NCI-H128 (cell line): Measurements from ENCODE around the gene SPDYE16.
"Not testable (repeated sequence)": the region's sequence is repeated elsewhere in the genome, so short reads cannot be mapped to it uniquely, and the experiment has no call there.

Source experiments
- DNase-seq: peaks from one replicate; lab custom pipeline; 2025; ENCODE audit not compliant: unreplicated experiment; lab: John Stamatoyannopoulos, UW

SPDYE16 gene

DNA sequence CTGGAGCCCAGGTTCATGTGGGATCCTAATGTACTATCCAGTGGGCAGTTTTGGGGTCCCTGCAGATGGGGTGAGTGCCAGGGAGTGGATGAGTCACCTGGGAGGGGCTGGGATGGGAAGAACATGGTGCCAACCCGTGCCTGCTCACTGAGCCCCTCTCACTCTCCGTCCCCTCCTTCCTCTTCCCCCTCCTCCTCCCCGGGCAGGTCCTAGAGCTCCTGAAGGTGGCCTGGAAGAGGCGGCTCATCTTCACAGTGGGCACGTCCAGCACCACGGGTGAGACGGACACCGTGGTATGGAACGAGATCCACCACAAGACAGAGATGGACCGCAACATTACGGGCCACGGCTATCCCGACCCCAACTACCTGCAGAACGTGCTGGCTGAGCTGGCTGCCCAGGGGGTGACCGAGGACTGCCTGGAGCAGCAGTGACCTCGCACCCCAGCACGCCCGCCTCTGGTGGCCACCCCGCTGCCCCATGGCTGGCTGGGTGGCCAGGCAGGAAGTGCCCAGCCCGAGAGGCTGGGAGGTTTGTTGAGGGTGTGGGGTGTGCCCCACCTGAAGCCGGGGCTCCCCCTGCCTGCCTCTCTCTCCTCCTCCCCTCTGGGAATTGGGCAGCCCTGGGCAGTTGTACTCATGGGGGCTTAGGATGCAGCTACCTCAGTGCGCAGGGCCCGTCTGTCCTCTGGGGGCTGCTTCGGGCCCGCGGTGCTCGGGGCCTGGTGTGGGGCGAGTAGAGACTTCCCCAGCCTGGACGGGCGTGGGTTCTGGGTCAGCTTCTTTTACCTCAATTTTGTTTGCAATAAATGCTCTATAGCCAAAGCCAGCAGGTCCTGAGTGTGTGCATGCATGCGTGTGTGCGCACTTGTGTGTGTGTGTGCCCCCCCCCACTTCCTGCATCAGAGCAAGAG, 37.7 kb downstream of the SPDYE16 start:
- no peak for DNase-seq

GRCh38 chr7:76504351-76505167, 38.5 kb downstream of the SPDYE16 start:
- not testable (repeated sequence) for DNase-seq

DNA sequence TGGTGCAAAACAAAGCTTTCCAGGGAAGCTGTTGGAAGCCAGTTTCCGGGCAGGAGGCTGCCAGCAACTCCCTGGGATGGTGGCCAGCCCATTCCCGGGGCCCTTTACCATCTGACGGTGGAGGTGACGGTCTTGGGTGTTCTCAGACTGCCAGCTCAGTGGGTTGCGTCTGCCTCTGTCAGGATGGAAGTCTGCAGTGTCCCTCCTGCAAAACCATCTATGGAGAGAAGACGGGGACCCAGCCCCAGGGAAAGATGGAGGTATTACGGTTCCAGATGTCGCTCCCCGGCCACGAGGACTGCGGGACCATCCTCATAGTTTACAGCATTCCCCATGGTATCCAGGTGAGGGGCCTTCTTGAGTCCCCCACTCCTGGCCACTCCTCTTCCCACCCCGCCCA, 39.9 kb downstream of the SPDYE16 start:
- DNase-seq, result not testable (repeated sequence)

GRCh38 chr7:76502836-76503235, 40.3 kb downstream of the SPDYE16 start:
- DNase-seq, result not testable (repeated sequence)

DNA sequence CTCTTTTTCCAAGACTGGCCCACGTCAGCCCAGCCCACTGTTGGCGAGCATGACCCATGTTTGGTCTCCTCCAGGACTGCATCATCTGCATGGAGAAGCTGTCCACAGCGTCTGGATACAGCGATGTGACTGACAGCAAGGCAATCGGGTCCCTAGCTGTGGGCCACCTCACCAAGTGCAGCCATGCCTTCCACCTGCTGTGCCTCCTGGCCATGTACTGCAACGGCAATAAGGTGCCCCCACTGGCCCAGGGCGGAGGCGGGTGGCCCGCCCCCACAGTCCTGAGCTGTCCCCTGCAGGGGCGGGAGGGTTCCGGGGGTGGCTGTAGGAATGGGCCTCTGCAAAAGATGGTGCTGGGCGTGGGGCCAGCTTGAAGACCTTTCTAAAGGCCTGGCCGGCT, 40.9 kb downstream of the SPDYE16 start:
- DNase-seq, result not testable (repeated sequence)

DNA sequence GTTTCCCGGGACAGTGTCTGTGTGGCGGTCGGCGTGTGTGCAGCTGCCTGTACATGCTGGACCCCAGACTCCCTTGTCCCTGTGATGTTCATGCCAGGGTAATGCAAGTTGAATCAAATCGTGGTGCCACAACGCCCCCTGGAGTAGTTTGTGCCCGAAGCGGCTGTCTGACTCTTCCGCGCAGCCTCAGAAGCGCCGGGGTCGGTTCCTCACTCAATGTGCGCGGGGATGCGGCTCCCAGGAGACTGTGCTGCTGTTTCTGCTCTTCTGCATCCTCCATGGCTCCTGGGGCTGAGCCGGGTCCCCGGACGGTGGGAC, 43.2 kb downstream of the SPDYE16 start:
- DNase-seq, result not testable (repeated sequence)

DNA sequence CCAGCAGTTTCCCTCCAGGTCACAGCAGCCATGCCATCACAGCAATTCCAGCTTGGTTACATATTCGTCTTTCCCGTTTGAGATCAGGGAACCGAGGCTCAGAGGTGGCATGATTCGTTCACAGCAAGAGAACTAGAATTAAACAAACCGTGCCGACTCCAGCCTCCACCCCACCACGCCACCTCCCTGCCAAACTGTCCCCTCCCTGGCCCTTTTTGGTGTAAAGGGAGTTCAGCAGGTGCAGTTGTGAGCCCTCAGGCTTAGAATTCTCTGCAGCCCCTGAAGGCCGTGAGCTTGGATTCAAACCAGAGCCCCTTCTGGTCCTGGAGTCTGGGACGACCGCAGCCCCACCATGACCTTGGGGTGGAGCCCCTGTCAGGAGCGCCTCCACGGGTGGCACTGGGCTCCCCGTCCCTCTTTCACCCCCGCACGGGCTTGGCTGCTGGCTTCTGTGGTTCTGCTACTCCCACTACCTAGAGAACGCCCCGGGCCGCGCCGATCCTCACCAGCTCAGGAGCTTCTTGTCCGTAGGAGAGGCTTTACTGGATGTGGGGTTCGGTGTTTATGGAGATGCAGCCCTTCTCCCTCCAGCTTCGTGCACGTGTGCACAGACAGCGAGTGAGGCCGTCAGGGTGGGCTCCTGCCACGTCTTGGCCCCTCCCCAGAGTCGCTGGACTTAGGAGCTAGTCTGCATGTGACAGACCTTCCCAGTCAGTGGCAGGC, 43.7 kb downstream of the SPDYE16 start:
- DNase-seq, result not testable (repeated sequence)

GRCh38 chr7:76498583-76499200, 44.4 kb downstream of the SPDYE16 start:
- not testable (repeated sequence) for DNase-seq

DNA sequence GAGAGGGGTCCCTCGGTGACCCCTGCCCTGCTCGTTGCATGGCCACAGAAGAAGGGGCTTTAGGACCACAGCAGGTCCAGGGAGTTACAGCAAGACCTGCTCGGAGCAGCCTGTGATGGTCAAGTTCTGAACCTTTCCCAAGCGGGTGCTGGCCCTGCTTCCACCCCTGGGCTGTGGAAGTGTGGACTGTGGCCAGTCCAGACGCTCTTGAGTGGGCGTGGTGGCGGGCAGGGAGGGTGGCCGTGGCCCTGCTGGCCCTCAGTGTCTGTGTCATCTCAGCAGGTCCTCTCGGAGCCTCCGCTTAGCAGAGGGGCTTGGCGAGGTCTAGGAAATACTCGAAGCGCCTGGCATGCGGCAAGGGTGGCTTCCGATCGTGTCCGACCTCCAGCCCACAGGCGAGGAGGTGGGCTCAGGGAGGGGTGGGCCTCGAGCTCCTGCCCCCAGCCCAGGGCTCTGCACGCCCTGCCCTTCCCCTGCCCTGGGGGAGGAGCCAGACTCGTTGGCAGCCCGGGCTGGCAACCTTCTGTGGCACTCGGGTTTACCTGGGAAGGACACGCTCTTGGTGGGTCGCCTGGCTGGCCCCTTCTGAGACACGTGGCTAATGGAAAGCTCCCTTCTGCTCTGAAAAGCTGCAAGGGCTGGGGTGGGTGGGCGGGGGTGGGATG, 45.0 kb downstream of the SPDYE16 start:
- DNase-seq, result not testable (repeated sequence)

- not testable (repeated sequence) for DNase-seq
Observed at GRCh38 chr7:76495717-76496116, 47.4 kb downstream of the SPDYE16 start.

DNA sequence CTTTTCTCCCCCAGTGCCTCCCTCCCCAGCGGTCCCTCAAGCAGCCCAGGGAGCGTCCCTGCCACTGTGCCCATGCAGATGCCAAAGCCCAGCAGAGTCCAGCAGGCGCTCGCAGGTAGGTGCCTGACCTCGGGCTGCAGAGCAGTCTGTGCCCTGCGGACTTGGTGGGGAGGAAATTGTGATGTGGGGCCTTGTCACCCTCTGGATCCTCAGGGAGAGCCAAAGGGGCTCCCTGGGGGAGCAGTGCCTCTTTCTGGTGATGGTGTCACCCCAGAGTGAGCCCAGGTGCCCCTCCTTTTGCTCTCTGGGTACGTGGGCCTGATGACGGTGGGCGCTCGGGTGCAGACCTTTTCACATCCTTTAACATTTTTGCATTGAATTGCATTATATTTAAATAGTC, 51.0 kb downstream of the SPDYE16 start:
- not testable (repeated sequence) for DNase-seq

DNA sequence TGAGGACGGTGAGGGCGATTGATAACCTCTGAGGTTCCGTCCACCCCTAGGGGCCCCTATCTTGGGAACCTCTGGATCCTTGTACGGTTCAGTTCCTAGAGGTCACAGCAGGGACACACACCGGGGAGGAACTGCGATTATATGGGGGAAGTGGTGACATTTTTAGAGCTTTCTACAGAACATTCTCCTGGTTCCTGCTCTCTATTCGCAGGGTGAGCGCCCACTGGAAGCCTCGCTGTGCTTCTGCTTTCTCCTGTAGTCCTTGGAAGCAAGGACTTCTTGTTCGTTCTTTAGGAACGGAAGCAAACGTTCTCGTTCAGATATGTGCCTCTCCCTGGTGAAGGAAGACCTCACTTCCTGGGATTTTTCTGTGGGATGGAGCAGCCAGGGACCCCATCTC, 55.1 kb downstream of the SPDYE16 start:
- DNase-seq, result not testable (repeated sequence)

DNA sequence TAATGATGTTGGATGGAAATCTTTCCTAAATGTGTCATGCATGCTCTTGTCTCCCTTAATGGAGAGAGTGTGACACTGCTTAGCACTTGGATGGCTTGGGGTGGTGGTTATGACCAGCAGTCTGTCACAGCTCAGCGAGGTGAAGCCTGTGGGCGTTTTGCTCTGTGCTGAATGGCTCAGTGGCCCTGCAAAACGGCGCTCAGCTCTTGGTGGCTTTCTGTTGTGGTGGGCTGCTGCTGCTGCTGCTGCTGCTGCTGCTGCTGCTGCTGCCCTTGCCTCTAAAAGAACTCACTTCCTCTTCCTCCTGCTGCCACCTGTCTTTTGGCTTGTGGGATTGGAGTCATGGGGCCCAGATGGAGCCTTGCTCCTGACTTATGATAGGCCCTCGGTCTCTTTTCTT, 56.5 kb downstream of the SPDYE16 start:
- DNase-seq, result not testable (repeated sequence)

GRCh38 chr7:76485822-76486610, 57.1 kb downstream of the SPDYE16 start:
- not testable (repeated sequence) for DNase-seq

DNA sequence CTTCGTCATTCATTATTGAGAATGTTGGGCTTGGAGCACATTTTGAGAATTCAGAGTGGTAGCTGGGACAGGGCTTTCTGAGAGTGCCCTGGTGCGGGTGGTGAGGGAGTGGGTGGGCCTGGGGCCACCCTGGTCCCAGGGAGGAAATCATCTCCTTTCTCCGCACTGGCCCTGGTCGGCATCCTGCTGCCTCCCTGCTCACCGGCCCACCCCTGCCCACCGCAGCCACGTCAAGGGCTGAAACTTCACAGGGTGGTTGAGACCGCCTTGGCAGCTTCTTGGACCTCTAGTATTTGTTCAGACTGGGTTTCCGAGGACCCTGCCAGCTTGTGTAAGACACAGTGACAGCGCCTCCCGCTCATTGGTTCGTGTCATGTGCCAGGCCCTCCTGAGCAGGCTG, 58.6 kb downstream of the SPDYE16 start:
- DNase-seq, result not testable (repeated sequence)

- not testable (repeated sequence) for DNase-seq
Observed at GRCh38 chr7:76483081-76483480, 60.0 kb downstream of the SPDYE16 start.

- not testable (repeated sequence) for DNase-seq
Observed at GRCh38 chr7:76482660-76483059, 60.4 kb downstream of the SPDYE16 start.
